Measurements from ENCODE around the gene HDAC4. TPM values are rescaled to one million over a fixed set of nuclear protein-coding genes. Genes with fewer than 3 reads are reported as not detected.

HDAC4 gene
- total and polyA plus RNA-seq, 2 of the 4 experiments (the other 2 are of a cell fraction): 4.1 to 7.2 TPM

GRCh38 chr2:239154971-239155805 lies 245.6 kb downstream of the HDAC4 start:
- H2BK15ac ChIP-seq (ENCODE audit: low read depth, low read length): no peak overlapping the region
- no peak overlapping the region for H2AK5ac ChIP-seq (ENCODE audit: low read depth, low read length)
- no peak overlapping the region for H4K8ac ChIP-seq (ENCODE audit: low read depth in 2 of 2, low read length in 2 of 2)
- dilution Hi-C loops (cut with HindIII; ENCODE audit: low sequenced_read_pairs, unreplicated experiment) (no loop called here), intact Hi-C loops (cut with micrococcal nuclease) (no loop called here), in situ Hi-C loops (cut with MboI; ENCODE audit: low sequenced_read_pairs) (no loop called here)
- H3K4me1 ChIP-seq (ENCODE audit: control insufficient read depth, insufficient read depth, low read length): no peaks in the 10 kb centered on the region
- ChIA-PET POLR2A (ENCODE audit: unreplicated experiment) (no interaction called here), CTCF (no interaction called here)
- no peak for DNase-seq
- no peak overlapping the region for H3K4me2 ChIP-seq (ENCODE audit: low read depth, low read length)
- no peak overlapping the region for H3K27ac ChIP-seq (ENCODE audit: insufficient read depth, low read length)
- no peak overlapping the region for H2BK120ac ChIP-seq (ENCODE audit: low read depth, low read length)
- H2AFZ ChIP-seq (replicated peaks; ENCODE audit: low read length, poor library complexity): no peak overlapping the region
- no peaks in the 10 kb centered on the region for H3K9me3 ChIP-seq (ENCODE audit: control insufficient read depth, insufficient read depth, low read length)
- H2BK5ac ChIP-seq (ENCODE audit: low read depth, low read length, poor library complexity, severe bottlenecking): no peak overlapping the region
- no peak overlapping the region for H3K9ac ChIP-seq (ENCODE audit: low read depth, low read length)
- no peaks in the 10 kb centered on the region for H3K27me3 ChIP-seq (ENCODE audit: control insufficient read depth, insufficient read depth, low read length)
- no peak overlapping the region for H3K18ac ChIP-seq (ENCODE audit: low read depth, low read length)
- no peaks in the 10 kb centered on the region for H4K20me1 ChIP-seq (ENCODE audit: insufficient read depth, low read length)
- no peak overlapping the region for H3K14ac ChIP-seq (replicated peaks; ENCODE audit: low read depth, low read length)
- no peak overlapping the region for H2AK9ac ChIP-seq (replicated peaks; ENCODE audit: low read depth, low read length, poor library complexity)
- no peak overlapping the region for H3K23ac ChIP-seq (ENCODE audit: low read depth, low read length)
- WGBS, 2 experiments (ENCODE audit: extremely low coverage in 2 of 2, insufficient read length in 1 of 2): 80% methylated on average over 5 of the region's 19 CpGs; no CpG with 5 or more reads in 1 of the 2 experiments
- no peak for ATAC-seq (ENCODE audit: low read depth)
- no peak for TF ChIP-seq MXI1 (IDR thresholded peaks at IDR 0.05; ENCODE audit: borderline replicate concordance, low read depth, low read length)
- TF ChIP-seq SMC3 (IDR thresholded peaks at IDR 0.05; ENCODE audit: low read depth, low read length): no peak
- TF ChIP-seq POLR2A (IDR thresholded peaks at IDR 0.05; ENCODE audit: low read depth, low read length): no peak
- no peak for TF ChIP-seq RCOR1 (IDR thresholded peaks at IDR 0.05; ENCODE audit: insufficient replicate concordance, low read length)
- TF ChIP-seq BHLHE40 (IDR thresholded peaks at IDR 0.05; ENCODE audit: low read depth, low read length): no peak
- TF ChIP-seq NFE2L2 (IDR thresholded peaks at IDR 0.05; ENCODE audit: low read depth, low read length): no peak
- no peak for TF ChIP-seq CEBPB (IDR thresholded peaks at IDR 0.05; ENCODE audit: low read depth, low read length)
- no peak for TF ChIP-seq MAFK (IDR thresholded peaks at IDR 0.05; ENCODE audit: low read depth, low read length)
- TF ChIP-seq ELK1 (IDR thresholded peaks at IDR 0.05; ENCODE audit: borderline replicate concordance, low read depth, low read length): no peak
- TF ChIP-seq CTCF (conservative IDR thresholded peaks at IDR 0.05; ENCODE audit: low read depth, low read length): no peak
- TF ChIP-seq FOS (IDR thresholded peaks at IDR 0.05; ENCODE audit: low read depth, low read length): no peak
- TF ChIP-seq RFX5 (IDR thresholded peaks at IDR 0.05; ENCODE audit: low read depth, low read length): no peak
- TF ChIP-seq CHD1 (IDR thresholded peaks at IDR 0.05; ENCODE audit: low read depth, low read length): no peak
- TF ChIP-seq MAZ (IDR thresholded peaks at IDR 0.05; ENCODE audit: borderline replicate concordance, low read depth, low read length): no peak
- no peak for TF ChIP-seq RAD21 (IDR thresholded peaks at IDR 0.05; ENCODE audit: low read length)
- no peak overlapping the region for H2BK20ac ChIP-seq (ENCODE audit: low read depth, low read length)
- H3K9me1 ChIP-seq (ENCODE audit: insufficient read depth, low read length): peaks cover 15% of the 10 kb centered on the region
- H3K36me3 ChIP-seq (ENCODE audit: control insufficient read depth, insufficient read depth, low read length): peaks cover 59% of the 10 kb centered on the region
- no TSS peak for BruUV-seq (replicated peaks)
- no peak overlapping the region for H4K5ac ChIP-seq (ENCODE audit: low read depth, low read length)
- 0 out of 4 replicates have a peak, but pooled peaks cover 0 to 3% of the 10 kb centered on the region in 2 experiments for H3K79me1 ChIP-seq (ENCODE audit: low read depth in 1 of 2, low read length in 2 of 2)
- no peak overlapping the region for H3K4me3 ChIP-seq (ENCODE audit: insufficient read depth, low read depth, low read length)
- H3K4ac ChIP-seq (ENCODE audit: low read depth, low read length): no peak overlapping the region
- H4K91ac ChIP-seq (ENCODE audit: insufficient read depth, low read depth, low read length): no peak overlapping the region
- H3K56ac ChIP-seq (ENCODE audit: extremely low read depth, insufficient read depth, low read length): no peak overlapping the region

Data from IMR-90 (cell line).